HG03139 (cell line): ENCODE measurements around the gene NDUFA11.
"Not testable (repeated sequence)": the region's sequence is repeated elsewhere in the genome, so short reads cannot be mapped to it uniquely, and the experiment has no call there.

Experiments
- ATAC-seq: cut with Tn5 transposase; IDR thresholded peaks from one replicate; pipeline ENCODE4 v1.9.1; 2021; ENCODE audit not compliant: unreplicated experiment

NDUFA11 gene

DNA sequence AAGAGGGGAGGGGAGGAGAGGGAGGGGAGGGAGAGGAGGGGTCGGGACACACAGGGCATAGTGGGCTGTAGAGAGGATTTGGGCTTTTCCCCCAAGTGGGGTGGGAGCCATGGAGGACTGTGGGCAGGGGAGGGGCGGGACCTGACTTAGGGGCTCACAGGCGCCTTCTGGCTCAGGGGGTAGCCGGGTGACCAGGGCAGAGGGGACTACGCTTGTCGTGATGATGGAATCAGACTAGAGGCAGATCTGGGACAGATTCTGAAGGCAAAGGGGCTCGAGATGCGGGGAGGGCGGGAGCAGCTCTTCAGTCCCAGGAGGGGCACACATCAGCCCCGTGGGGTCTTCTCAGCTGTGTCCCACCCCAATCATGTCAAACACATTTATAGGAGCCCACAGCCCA, 13.5 kb downstream of the NDUFA11 start:
- no peak for ATAC-seq

DNA sequence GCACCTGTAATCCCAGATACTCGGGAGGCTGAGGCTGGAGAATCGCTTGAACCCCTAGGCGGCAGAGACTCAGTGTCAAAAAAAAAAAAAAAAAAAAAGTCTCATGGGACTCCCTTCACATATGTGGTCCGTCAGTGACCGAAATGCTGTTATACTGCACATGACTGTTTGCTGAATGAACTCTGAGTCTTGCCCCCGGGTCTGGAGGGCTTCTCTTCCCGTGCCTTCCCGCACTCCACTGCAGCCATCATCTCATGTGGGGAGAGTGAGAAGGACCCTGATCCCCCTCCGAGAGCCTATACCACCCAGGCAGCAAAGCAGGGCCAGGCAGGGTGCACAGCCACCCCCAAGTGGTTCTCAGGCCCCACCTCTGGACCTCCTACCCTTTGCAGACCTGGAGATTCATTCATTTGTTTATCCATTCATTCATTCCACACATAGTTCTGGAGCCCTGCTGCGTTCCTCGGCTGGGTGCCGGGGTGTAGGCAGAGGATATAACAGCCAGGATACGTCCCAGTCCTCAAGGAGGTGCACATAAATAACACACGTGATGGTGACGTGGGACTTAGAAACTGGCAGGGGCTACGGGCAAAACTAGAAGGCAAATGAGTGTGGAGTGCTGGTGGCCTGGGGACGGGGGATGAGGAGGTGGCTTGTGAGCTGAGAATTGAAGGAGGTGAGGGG, 14.2 kb downstream of the NDUFA11 start:
- ATAC-seq: no peak

DNA sequence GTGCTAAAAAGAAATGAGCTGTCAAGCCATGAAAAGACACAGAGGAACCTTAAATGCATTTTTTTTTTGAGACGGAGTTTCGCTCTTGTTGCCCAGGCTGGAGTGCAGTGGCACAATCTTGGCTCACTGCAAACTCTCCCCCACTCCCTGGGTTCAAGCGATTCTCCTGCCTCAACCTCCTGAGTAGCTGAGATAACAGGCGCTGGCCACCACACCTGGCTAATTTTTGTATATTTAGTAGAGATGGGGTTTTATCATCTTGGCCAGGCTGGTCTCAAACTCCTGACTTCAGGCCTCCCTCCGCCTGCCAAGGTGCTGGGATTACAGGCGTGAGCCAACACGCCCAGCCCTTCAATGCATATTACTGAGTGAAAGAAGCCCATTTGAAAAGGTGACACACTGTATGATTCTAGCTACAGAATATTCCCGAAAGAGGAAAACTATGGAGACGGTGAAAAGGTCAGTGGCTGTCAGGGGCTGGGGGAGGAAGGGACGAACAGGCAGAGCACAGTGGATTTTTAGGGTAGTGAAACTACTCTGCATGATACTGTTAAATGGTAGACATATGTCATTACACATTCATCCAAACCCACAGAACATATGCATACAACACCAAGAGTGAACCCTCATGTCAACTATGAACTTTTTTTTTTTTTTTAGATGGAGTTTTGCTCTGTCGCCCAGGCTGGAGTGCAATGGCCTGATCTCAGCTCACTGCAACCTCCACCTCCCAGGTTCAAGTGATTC, 19.4 kb downstream of the NDUFA11 start:
- not testable (repeated sequence) for ATAC-seq

DNA sequence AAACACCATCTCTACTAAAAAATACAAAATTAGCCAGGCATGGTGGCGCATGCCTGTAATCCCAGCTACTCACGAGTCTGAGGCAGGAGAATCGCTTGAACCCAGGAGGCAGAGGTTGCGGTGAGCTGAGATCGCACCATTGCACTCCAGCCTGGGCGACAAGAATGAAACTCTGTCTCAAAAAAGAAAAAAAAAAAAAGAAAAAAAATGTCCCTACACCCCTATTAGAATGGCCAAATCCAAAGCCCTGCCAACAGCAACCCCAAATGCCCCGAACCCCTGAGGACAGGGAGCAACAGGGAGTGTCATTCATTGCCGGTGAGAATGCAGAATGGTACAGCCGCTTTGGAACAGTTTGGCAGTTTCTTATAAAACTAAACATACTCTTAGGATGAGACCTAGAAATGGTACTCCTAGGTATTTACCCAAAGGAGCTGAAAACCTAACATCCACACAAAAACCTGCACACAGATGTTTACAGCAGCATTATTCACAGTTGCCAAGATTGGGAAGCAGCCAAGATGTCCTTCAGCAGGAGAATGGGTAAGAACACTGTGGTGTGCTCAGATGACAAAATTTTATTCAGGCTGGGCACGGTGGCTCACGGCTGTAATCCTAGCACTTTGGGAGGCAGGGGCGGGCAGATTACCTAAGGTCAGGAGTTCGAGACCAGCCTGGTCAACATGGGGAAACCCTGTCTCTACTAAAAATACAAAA, 20.3 kb downstream of the NDUFA11 start:
- not testable (repeated sequence) for ATAC-seq

DNA sequence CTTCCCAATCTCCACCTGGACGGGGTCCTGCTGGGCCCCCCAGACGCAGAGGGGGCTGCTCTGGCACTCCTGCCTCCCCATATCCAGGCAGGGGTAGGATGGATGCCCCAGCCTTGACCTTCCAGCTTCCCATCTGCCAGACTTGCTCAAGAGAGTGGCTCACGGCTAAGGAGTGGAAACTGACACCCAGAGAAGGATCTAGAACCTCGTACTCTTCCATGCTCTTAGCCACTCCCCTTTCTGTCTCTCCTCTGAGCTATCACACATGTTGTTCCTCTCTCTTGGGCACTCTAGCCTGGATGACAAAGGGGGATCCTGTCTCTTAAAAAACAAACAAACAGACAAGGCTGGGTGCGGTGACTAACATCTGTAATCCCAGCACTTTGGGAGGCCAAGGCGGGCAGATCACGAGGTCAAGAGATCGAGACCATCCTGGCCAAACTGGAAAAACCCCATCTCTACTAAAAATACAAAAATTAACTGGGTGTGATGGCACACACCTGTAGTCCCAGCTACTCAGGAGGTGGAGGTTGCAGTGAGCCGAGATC, 21.1 kb downstream of the NDUFA11 start:
- ATAC-seq: no peak

DNA sequence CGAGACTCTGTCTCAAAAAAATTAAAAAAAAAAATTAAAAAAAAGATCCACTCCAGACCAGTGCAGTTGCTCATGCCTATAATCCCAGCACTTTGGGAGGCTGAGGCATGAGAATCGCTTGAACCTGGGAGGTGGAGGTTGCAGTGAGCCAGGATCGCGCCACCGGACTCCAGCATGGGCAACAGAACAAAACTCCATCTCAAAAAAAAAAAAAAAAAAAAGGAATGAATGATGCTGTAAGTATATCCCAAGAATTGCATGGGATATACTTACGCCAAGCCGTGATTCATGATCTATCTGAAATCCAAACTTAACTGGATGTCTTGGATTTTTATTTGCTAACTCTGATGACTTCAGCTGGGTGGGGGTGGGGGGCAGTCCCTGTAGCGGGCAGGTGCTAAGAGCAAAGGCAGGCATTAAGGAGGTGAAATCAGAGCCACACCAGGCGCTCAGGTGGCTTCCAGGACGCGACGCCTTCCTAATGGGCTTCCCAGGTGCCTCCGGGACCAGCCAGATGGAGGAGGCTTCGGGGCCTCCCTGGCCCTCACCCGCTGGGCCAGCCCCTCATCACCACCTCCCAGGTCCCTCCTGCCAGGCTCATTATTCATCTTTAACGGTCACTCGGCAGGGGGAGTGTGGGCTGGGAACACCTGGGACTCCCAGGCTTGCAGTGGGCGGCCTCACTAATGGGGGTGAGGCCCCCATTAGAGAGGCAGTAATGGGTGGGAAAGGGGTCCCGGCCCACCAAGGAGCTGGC, 21.9 kb downstream of the NDUFA11 start:
- no peak for ATAC-seq

DNA sequence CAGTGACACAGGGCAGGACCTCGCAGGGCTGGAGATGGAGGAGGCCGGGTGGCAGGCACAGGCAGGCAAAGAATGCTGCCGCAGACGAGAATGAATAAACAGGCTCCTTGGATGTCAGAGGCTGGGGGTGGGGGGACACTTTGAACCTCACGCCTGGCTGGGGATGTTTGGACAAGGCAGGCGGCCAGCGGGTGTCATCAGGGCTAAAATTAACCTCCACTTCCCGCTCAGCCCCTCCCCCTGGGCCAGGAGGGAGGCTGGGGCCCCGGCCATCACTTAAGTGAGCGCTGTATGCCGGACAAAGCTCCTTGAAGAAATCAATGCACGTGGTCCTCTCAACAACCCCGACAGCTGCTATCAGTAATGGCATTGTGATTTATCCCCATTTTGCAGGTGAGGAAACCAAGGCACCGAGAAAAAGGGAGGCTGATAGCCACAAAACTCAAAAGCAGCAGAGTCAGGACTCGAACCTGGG, 22.9 kb downstream of the NDUFA11 start:
- no peak for ATAC-seq

DNA sequence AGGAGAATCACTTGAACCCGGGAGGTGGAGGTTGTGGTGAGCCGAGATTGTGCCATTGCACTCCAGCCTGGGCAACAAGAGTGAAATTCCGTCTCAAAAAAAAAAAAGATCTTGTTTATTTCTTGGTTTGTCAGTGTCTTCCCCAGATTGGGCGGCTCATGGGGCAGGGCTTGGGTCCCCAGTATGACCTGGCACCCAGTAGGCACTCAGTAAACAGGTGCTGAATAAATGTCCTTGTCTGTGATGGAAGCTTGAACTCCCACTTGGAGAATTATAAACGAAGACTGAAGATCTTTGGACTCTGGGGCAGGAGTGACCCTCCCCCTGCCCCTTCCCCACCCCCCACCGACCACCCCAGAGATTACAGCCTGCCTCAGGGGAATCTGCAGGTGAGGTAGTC, 23.4 kb downstream of the NDUFA11 start:
- ATAC-seq: no peak

DNA sequence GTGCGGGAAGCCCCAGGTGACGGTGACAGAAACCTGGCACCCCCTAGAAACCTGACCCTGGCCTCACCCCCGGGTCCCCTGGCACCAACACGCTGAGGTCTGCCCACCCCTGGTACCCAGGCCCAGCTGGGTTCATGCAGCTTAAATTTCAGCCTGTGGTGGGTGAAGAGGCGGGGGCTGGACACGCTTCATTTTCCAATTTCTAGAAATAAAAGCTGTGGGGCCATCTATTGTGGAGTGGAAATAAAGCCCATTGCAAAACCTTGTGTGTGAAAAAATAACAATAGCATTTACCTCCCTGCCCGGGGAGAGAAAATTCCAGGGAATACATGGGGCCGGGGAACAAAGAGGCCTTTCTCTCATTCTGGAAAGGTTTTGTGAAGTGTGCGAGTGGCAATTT, 25.7 kb downstream of the NDUFA11 start:
- no peak for ATAC-seq

DNA sequence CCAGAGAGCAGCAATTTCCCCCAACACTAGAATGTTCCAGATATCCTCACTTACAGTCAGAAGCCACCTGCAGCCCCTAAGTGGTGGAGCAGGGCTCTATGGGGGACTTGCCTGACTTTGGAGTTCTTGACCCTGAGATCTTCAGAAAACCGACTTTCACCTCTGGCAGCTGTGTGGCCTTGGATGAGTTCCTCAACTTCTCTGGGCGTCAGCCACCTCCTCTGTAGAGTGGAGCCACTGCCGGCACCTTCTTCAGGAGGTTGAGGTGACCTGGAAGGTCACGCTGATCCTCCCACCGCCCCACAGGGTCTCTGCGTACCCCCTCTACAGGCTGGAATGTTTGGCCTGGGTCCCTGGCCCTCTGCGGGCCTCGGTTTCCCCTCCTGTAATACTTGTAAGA, 26.2 kb downstream of the NDUFA11 start:
- ATAC-seq: no peak

DNA sequence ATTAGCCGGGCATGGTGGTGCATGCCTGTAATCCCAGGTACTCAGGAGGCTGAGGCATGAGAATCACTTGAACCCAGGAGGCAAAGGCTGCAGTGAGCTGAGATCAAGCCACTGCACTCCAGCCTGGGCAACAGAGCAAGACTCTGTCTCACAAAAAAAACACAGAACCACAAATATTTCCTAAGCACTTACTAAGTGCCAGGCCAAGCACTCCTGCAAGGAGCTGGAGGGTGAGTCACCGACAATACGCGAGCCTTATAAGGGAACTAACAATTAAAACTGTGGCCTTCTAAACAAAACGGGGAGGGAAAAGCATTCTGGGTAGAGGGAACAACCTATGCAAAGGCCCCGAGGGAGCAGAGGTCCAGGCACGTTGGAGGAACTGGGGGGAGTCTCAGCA, 29.1 kb downstream of the NDUFA11 start:
- not testable (repeated sequence) for ATAC-seq

DNA sequence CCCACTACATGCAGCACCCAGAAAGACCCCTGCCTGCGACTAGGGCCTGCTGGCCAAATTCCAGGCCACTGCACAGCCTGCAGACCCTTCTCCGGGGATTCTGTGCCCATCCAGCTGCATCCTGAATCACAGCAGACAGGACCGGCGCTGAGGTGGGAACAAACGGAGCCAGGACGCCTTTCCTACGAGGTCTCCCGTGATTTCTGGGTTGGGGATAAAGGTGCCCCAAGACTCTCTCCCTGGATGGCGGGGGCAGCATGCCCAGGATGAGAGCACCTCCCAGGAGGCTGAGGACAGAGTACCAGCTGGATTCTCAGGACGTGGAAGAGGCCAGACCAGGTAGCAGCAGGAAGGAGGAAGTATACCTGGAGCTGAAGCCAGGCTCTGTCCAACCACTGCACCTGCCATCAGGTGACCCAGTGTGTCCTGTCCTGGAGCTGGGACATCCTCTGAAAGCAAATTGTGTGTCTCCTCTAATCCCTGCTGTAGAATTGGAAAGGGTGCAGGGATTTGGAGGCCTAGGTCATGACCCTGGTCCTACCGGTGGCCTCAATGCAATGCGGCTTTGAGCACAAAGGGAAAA, 29.9 kb downstream of the NDUFA11 start:
- ATAC-seq: no peak

DNA sequence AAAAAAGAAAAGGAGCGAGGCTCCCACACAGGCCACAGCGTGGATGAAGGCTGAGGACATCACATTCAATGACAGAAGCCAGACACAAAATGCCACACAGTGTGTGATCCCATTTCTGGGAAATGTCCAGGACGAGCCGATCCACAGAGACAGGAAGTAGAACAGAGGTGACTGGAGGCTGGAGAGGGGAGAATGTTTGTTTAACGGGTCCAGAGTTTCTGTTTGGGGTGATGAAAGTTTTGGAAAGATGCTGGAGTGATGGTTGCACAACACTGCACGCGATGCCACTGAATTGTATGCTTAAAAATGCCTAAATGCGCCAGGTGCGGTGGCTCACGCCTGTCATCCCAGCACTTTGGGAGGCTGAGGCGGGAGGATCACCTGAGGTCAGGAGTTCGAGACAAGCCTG, 32.6 kb downstream of the NDUFA11 start:
- ATAC-seq: no peak

DNA sequence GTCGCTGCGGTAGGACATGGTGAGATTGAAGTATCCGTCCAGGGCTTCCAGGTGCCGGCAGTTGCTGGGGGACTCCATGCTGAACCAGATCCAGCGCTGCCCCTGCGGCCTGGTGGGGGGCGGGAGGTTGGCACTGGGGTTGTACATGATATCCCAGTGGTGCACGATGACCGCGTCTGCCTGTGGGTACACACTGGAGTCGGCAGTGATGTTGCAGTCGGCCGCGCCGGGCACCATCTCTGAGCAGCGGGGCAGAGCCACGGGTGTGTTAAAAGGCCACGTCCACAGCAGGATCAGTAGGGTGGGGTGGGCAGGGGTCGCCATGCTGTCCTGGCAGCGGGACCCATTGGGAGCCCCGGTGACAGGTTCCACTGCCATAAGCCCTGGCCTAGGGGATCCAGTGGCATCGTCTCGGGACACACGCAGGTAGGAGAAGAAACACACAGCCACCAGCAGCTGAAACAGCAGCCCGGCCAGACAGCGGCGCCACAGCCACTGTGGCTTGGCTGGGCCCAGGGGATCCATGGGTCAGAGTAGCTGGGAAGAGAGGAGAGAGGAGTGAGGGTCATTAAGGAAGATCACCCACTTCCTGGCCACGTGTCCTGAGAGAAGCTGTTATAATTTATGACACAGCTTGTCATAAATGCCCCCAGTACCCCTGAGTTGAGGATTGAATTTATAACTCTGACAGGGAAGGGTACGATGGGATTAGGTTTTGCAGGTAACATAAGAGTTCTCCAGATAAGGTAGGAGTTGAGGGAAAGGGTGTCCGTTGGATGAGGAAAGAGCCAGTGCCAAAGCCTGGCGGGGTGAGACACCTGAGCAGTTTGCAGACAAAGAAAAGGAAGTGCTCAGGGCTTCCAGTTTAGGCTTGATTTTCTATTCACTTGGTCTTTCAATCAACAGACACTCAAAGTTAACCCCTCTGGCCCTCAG, 36.1 kb downstream of the NDUFA11 start:
- no peak for ATAC-seq

DNA sequence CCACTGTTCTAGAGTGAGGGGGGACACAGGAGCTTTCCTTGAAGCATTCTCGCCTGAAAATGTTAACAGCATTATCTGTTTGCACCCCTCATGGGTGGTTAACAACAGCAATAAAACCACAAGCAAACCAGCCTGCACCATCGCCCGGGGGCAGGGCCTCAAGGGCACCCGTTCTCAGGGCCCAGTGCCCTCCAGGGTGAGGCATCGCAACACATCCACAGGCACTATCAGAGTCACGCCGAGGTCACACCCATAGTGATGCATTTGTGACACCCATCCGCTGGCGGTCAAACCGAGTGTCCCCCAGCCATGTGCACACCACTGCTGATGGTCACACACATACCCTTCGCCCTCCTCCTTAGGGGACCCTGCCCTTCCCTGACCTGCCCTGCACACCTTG, 37.8 kb downstream of the NDUFA11 start:
- no peak for ATAC-seq

DNA sequence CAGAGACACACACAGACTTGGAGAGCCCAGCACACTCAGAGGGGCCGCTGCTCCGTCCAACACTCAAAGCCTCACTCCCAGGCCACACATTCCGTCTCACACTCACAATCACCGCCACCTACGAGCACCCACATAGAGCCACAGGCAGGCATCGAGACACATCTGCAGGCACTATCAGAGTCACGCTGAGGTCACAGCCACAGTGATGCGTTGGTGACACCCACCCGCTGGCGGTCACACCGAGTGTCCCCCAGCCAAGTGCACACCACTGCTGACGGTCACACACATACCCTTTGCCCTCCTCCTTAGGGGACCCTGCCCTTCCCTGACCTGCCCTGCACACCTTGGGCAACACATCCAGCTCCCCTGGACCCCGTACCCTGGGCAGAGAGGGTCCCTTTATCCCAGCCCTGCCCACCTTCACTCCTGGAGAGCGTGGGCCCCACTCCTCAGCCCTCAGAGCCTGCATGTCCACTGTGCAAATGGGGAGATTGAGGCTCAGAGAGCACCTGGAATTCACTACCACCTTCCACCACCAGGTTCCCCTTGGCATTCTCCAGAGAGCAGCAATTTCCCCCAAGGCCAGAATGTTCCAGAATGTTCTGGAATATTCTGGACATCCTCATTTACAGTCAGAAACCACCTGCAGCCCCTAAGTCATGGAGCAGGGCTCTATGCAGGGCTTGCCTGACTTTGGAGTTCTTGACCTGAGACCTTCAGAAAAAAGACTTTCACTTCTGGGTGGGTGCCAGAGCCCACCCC, 38.7 kb downstream of the NDUFA11 start:
- ATAC-seq: no peak

DNA sequence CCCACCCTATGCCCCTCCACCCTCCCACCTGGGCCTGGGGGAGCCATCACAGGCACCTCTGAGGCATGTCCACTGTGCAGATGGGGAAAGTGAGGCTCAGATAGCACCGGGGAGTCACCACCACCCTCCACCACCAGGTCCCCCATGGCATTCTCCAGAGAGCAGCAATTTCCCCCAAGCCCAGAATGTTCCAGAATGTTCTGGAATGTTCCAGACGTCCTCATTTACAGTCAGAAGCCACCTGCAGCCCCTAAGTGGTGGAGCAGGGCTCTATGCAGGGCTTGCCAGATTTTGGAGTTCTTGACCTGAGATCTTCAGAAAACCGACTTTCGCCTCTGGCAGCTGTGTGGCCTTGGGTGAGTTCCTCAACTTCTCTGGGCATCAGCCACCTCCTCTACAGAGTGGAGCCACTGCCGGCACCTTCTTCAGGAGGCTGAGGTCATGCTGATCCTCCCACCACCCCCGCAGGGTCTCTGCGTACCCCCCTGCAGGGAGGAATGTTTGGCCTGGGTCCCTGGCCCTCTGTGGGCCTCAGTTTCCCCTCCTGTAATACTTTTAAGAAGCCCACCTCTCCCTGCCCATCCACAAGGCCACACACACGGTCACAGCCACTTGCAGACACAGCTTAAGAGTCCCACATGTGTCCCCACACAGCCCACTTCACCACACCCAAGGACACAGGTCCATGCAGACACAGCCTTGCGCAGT, 39.4 kb downstream of the NDUFA11 start:
- no peak for ATAC-seq

DNA sequence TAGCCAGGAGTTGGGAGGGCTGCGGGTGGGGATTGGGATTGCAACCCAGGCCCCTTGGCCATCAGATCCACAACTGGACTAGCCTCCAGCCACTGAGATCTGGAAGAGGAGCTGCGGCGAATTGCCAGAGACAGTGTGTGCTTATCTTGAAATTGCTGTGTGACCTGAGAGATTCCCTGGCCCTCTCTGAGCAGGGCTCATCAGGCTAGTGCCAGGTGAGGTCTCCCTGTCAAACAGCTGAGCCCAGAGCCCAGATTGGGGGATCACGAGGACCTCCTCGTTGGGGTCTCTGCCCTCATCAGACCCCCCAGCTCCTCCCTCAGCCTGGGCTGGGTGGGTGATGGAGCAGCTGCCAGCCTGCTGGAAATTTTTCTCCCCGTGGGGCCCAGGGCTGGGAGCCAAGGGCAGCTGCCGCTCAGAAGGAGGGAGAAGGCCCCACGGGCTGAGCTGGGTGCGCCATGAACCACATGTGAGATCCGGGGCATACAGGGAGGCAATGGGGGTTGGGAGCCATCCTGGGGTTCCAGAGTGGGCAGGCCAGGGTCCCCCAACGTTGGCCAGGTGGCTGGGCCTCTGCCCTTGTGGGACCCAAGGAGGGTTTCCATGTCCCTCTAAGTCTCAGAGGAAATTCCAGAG, 40.4 kb downstream of the NDUFA11 start:
- no peak for ATAC-seq
